ENCODE results near the gene BTN3A1.
"Not testable (repeated sequence)": the region's sequence is repeated elsewhere in the genome, so short reads cannot be mapped to it uniquely, and the experiment has no call there.

GRCh38 chr6:26378143-26378542 is 23.9 kb upstream of the BTN3A1 start:
- not testable (repeated sequence) for TF ChIP-seq CTCF (IDR thresholded peaks at IDR 0.05; ENCODE audit: low read depth, low read length); POLR2A (IDR thresholded peaks at IDR 0.05; ENCODE audit: extremely low read depth, insufficient read length); MYC (IDR thresholded peaks at IDR 0.05; ENCODE audit: low read depth, low read length)
- TF ChIP-seq, protein P1, sequence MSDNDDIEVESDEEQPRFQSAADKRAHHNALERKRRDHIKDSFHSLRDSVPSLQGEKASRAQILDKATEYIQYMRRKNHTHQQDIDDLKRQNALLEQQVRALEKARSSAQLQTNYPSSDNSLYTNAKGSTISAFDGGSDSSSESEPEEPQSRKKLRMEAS (IDR thresholded peaks at IDR 0.05; ENCODE audit: low read depth, low read length), result not testable (repeated sequence)

Data from NB4 (cell line).